Erythroblast (primary cell): ENCODE results near the gene CFAP119.

Source experiments
- GATA1 ChIP-seq: IDR thresholded peaks from 2 replicates; pipeline ENCODE4 v1.6.1; 2011; ENCODE audit warnings: low read depth, mild to moderate bottlenecking, control low read depth, low read length, moderate library complexity
- POLR2A ChIP-seq: IDR thresholded peaks from 2 replicates; pipeline ENCODE4 v1.6.1; 2011; ENCODE audit warnings: mild to moderate bottlenecking, low read length

DNA sequence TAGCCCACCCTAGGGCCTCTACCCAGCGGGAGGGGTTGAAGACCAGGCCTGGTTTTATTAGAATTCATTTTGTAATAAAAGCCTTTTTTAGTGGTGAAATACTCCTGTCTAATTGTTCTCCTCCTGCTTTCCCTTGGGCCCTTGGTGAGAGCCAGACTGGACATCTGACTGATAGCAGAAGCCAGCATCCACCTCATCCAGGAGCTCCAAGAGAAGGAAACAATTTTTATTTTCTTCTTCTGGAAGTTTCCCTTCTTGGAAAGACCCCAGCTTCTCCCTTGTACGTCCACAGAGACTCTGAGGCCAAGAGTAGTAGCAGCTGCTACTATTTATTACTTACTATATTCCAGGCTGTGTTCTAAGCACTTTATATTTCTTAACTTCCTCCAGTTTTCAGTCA lies 17.7 kb downstream of the CFAP119 start:
- TF ChIP-seq POLR2A: no peak
- no peak for TF ChIP-seq GATA1
